HUES6 (cell line): ENCODE results near the gene PADI1.

ENCODE experiments used
- H3K27ac ChIP-seq: 2 replicates; pipeline ENCODE4 v1.7.0; 2013; ENCODE audit warnings: low read depth, mild to moderate bottlenecking, low read length, inconsistent platforms
- H3K27me3 ChIP-seq: 2 replicates; pipeline ENCODE4 v1.6.1; 2013; ENCODE audit warnings: low read length; ENCODE audit not compliant: control insufficient read depth, insufficient read depth
- H3K36me3 ChIP-seq: 2 replicates; pipeline ENCODE4 v1.6.1; 2013; ENCODE audit warnings: low read length; ENCODE audit not compliant: control insufficient read depth, insufficient read depth
- H3K4me1 ChIP-seq: 2 replicates; pipeline ENCODE4 v1.6.1; 2013; ENCODE audit warnings: low read length; ENCODE audit not compliant: control insufficient read depth, insufficient read depth
- H3K4me3 ChIP-seq: 2 replicates; pipeline ENCODE4 v1.5.1; 2013; ENCODE audit warnings: low read depth, low read length
- H3K9ac ChIP-seq: one replicate; pipeline ENCODE4 v1.6.1; 2013; ENCODE audit warnings: mild to moderate bottlenecking, low read length
- H3K9me3 ChIP-seq: 2 replicates; pipeline ENCODE4 v1.6.1; 2013; ENCODE audit warnings: low read depth, low read length; ENCODE audit not compliant: control insufficient read depth, insufficient read depth

PADI1 gene

DNA sequence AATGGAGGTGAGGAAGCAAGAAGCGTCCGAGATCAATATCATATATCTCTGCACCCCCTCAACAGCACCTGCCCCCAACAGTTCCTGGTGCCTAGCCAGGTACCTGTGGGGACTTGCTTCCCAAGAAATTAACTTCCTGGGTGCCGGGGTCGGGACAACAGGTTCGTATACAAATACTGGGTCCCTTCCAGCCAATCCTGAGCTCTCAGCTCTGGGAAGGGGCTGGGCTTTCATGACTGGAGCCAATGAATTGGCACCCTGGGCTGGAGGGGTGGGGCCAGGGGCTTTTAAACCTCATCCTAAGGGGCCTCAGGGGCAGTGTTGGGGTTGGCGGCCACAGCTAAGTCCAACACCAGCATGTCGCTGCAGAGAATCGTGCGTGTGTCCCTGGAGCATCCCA lies 43.9 kb downstream of the PADI1 start, which contains the start of gene PADI3:
Gene PADI3, plus strand, starts transcription at position 318 of the 400 bp plus-strand sequence. Its CDS starts 40 bp downstream, at position 358.
- Histone ChIP-seq H3K9me3 (no peaks in the 10 kb centered on the region), H3K4me3 (no peak within 1 kb of the TSS), H3K9ac (no peak within 1 kb of the TSS), H3K36me3 (no peaks in the 10 kb centered on the region), H3K4me1 (peaks cover 21% of the 10 kb centered on the region), H3K27ac (no peak within 1 kb of the TSS), H3K27me3 (no peaks in the 10 kb centered on the region)

DNA sequence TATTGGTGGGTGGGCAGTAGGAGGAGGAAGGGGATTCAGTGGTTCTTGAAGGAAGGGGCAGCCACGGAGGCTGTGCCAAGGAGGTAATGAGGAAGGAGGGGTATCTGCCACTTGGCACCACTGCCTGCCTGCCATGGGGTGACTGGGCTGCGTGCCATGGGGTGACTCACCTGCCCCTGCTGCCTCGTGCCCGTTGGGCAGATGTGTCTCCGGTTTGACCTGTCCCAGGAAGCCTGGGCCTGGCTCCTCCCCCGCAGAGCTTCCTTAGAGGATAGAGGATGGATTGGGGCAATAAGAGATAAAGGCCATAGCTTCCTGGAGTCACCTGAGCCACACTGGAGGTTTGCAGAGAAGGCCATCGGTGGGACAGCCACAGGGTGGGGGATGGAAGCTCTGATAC lies 45.7 kb downstream of the PADI1 start:
- no peak overlapping the region for H3K4me3 ChIP-seq
- H3K4me1 ChIP-seq: peaks cover 12% of the 10 kb centered on the region
- H3K9ac ChIP-seq: no peak overlapping the region
- no peaks in the 10 kb centered on the region for H3K9me3 ChIP-seq
- H3K36me3 ChIP-seq: no peaks in the 10 kb centered on the region
- H3K27ac ChIP-seq: no peak overlapping the region
- no peaks in the 10 kb centered on the region for H3K27me3 ChIP-seq

DNA sequence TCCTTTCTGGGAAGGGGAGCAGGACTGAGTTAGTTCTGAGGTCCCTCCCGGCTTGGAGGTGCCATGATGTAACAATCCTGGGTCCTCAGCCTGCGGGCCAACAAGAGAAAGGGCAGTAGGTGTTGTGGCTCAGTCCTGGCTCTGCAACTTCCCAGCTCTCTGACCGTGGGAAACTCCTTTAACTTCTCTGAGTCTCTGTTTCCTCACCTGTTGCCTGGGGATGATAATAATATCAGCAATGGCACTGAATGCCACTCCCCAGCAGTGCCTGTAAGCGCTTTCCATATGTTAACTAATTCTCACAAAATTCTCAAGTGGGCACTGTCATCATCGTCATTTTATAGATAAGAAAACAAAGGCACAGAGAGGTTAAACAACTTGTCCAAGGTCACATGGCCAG lies 46.3 kb downstream of the PADI1 start:
- Histone ChIP-seq H3K4me1 (peaks cover 8% of the 10 kb centered on the region), H3K9me3 (no peaks in the 10 kb centered on the region)

DNA sequence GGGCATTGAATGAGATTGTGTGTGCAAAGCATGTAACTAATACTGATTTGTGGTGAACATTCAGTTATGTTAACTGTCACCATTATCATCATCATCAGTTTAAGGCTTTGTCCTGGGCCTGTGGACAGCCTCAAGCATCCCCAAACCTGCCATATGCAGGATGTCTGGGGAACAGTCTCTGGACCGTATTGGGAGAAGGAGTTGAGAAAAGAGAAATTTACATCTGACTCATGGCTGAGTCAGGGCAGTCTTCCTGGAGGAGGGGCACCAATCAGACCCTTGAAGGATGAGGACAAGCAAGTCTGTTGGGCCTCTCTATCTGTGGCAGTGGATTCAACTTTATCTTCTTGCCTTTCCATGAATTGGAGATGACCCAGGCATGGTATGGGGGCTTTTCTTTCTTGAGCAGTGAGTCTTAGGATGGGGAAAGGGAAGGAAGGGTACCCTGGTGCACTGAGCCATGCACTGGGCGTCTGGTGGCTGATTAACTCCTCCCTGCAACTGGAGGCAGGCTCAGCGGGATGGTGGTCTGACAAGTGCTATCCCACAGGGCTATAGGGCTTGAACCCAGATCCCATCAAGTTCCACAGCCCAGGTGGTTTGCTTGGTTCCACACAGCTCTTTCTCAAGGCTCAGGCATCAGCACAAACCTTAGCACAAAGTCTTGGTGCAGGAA lies 46.9 kb downstream of the PADI1 start:
- H3K4me3 ChIP-seq: no peak overlapping the region
- no peaks in the 10 kb centered on the region for H3K9me3 ChIP-seq
- no peak overlapping the region for H3K9ac ChIP-seq
- H3K27ac ChIP-seq: no peak overlapping the region
- peaks cover 8% of the 10 kb centered on the region for H3K4me1 ChIP-seq
- H3K27me3 ChIP-seq: no peaks in the 10 kb centered on the region
- no peaks in the 10 kb centered on the region for H3K36me3 ChIP-seq

More for the DNA sequence above, 46.3 kb downstream of the PADI1 start:
- Histone ChIP-seq H3K27me3 (no peaks in the 10 kb centered on the region), H3K27ac (no peak overlapping the region), H3K9ac (no peak overlapping the region), H3K4me3 (no peak overlapping the region), H3K36me3 (no peaks in the 10 kb centered on the region)

GRCh38 chr1:17255336-17255735 lies 50.4 kb downstream of the PADI1 start:
- H3K4me1 ChIP-seq: peaks cover 8% of the 10 kb centered on the region
- H3K9me3 ChIP-seq: no peaks in the 10 kb centered on the region
- no peak overlapping the region for H3K9ac ChIP-seq
- H3K27ac ChIP-seq: no peak overlapping the region
- no peaks in the 10 kb centered on the region for H3K27me3 ChIP-seq
- H3K4me3 ChIP-seq: no peak overlapping the region
- H3K36me3 ChIP-seq: no peaks in the 10 kb centered on the region

GRCh38 chr1:17258116-17258757 lies 53.3 kb downstream of the PADI1 start:
- no peak overlapping the region for H3K27ac ChIP-seq
- no peaks in the 10 kb centered on the region for H3K27me3 ChIP-seq
- H3K4me3 ChIP-seq: no peak overlapping the region
- no peaks in the 10 kb centered on the region; the same call in 1 of the 2 replicates for H3K4me1 ChIP-seq
- H3K9ac ChIP-seq: no peak overlapping the region
- no peaks in the 10 kb centered on the region for H3K9me3 ChIP-seq
- no peaks in the 10 kb centered on the region for H3K36me3 ChIP-seq

- no peaks in the 10 kb centered on the region; the same call in 1 of the 2 replicates for H3K4me1 ChIP-seq
- H3K36me3 ChIP-seq: no peaks in the 10 kb centered on the region
- H3K4me3 ChIP-seq: no peak overlapping the region
- no peaks in the 10 kb centered on the region for H3K9me3 ChIP-seq
- H3K27ac ChIP-seq: no peak overlapping the region
- no peak overlapping the region for H3K9ac ChIP-seq
- H3K27me3 ChIP-seq: no peaks in the 10 kb centered on the region
Observed at GRCh38 chr1:17258758-17259130, 53.8 kb downstream of the PADI1 start.

- Histone ChIP-seq H3K4me3 (no peak overlapping the region), H3K27ac (no peak overlapping the region), H3K36me3 (no peaks in the 10 kb centered on the region), H3K9ac (no peak overlapping the region), H3K27me3 (no peaks in the 10 kb centered on the region), H3K9me3 (no peaks in the 10 kb centered on the region), H3K4me1 (no peaks in the 10 kb centered on the region; the same call in 1 of the 2 replicates)
Observed at GRCh38 chr1:17259233-17259873, 54.4 kb downstream of the PADI1 start.

- Histone ChIP-seq H3K27ac (no peak overlapping the region), H3K36me3 (no peaks in the 10 kb centered on the region), H3K27me3 (no peaks in the 10 kb centered on the region), H3K9ac (no peak overlapping the region), H3K4me3 (no peak overlapping the region), H3K4me1 (no peaks in the 10 kb centered on the region; the same call in 1 of the 2 replicates), H3K9me3 (no peaks in the 10 kb centered on the region)
Observed at GRCh38 chr1:17260264-17260663, 55.3 kb downstream of the PADI1 start.

- no peak overlapping the region for H3K4me3 ChIP-seq
- H3K4me1 ChIP-seq: no peaks in the 10 kb centered on the region; the same call in 1 of the 2 replicates
- H3K9ac ChIP-seq: no peak overlapping the region
- no peaks in the 10 kb centered on the region for H3K9me3 ChIP-seq
- no peaks in the 10 kb centered on the region for H3K27me3 ChIP-seq
- no peaks in the 10 kb centered on the region for H3K36me3 ChIP-seq
- no peak overlapping the region for H3K27ac ChIP-seq
Observed at GRCh38 chr1:17260738-17261137, 55.8 kb downstream of the PADI1 start.

- Histone ChIP-seq H3K27me3 (no peaks in the 10 kb centered on the region), H3K4me3 (no peak overlapping the region), H3K9me3 (no peaks in the 10 kb centered on the region), H3K9ac (no peak overlapping the region), H3K36me3 (no peaks in the 10 kb centered on the region), H3K4me1 (no peaks in the 10 kb centered on the region; the same call in 1 of the 2 replicates), H3K27ac (no peak overlapping the region)
Observed at GRCh38 chr1:17263936-17264335, 59.0 kb downstream of the PADI1 start.
